ENCODE measurements around the gene ARHGAP45.

The ARHGAP45 gene

DNA sequence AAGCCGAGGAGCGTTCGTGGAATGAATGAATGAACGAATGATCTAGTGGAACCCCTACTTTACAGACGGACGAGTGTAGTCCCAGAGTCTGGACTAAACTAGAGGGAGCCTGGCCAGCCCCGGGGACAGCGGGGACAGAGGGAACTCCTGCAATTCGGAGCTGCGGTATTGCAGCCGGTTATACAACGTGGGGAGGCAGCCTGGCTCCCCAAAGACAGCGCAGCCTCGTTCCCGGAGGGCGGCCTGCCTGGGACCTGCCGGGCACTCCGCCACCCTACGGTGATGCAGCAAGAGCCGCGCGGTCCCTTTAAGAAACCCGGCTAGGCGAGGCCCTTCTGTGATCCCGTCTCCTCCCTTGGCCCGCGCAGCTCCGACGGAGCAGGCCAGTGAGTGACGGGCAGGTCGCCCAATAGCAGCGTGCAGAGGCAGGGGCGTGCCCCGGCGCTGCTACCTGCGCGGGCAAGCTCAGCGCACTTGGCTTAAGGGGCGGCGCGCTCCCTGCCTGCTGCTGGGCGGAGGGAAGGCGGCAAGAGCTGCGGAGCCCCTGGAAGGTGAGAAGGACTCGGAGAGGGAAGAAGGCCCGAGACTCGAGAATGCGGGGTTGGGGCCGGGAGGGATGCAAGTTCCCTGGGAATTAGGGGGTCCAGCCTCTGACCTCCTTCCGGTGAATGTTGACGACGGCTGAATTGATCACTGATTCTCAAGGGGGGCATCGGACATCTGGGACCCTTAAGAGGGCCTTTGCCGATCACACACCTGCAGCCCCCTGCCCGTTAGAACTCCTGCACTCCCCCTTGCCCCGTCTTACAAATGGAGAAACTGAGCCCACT, 27.1 kb upstream of the ARHGAP45 start, which contains the start of gene ABCA7:
Gene ABCA7 (plus strand): TSS at position 462 of the 830 bp plus-strand sequence. CDS start 1,255 bp downstream, outside the sequence.
- FAIRE-seq = peak; percentile 99
- TF ChIP-seq POLR2AphosphoS5 (IDR thresholded peaks at IDR 0.05; ENCODE audit: low read depth, low read length) (no peak), POLR2A (IDR thresholded peaks at IDR 0.05; ENCODE audit: low read depth, low read length) (peak; percentile 80; the same call in 1 of the 2 replicates)
- DNase-seq (ENCODE audit: insufficient read length) = peak; percentile 91

DNA sequence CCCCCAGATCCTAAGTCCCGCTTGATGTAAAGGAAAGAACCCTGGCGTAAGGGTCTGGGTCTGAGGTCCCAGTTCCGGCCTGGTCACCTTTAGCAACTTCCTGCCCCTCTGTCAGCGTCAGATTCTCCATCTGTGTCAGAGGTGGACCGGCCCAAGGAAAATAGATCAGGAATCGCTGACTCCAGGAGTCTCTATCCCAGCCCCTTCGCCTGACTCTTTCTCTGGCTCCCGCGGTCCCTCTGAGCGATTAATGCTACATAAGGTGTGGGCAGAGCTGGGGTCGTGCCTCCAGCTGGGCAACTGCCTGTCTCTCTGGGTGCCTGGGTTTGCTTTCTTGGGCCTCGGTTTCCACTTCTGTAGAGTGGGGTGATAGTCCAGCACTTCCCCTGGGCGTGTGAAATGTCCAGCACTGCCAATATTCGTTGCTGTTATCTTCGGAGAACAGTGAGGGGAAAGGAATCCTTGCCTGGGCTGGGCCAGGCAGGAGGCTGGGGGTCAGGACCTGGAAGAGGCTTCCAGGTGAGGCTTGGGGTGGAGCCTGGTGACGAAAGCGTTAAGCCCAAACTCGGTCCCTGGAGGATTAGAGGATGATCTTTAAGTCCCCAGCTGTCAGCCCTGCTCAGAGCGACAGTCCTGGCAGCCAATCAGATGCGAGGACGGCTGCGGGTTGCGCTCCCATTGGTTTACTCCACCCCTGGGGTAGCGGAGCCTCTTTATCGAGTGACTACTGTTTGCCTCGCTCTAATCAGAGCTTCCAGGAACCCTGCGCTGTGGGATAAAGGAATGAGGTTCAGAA, 26.3 kb upstream of the ARHGAP45 start:
- DNase-seq (ENCODE audit: insufficient read length) (peak; percentile 100), FAIRE-seq (peak; percentile 97)
- TF ChIP-seq POLR2AphosphoS5 (IDR thresholded peaks at IDR 0.05; ENCODE audit: low read depth, low read length) (no peak), TAF1 (IDR thresholded peaks at IDR 0.05; ENCODE audit: borderline replicate concordance, low read depth, low read length) (no peak), POLR2A (IDR thresholded peaks at IDR 0.05; ENCODE audit: low read depth, low read length) (no peak)

DNA sequence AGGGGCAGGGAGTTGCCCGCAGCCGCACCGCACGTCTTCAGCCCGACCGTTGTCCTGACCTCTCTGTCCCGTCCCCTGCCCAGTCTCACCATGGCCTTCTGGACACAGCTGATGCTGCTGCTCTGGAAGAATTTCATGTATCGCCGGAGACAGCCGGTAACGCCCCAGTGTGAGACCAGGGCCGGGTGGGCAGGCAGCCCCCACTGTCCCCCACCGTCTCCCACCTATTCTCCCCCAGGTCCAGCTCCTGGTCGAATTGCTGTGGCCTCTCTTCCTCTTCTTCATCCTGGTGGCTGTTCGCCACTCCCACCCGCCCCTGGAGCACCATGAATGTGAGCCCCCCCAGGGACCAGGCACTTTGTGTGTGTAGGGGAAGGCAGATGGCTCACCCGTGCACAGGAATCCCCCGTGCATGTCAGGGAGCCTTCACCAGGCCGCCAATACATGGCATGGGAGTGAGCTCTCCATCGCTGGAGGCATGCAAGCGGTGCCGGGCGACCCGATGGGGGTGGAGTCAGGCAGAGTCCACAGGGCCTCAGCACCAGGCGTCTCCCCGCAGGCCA, 25.6 kb upstream of the ARHGAP45 start:
- FAIRE-seq = no peak
- DNase-seq (ENCODE audit: insufficient read length) = no peak
- TF ChIP-seq POLR2A (IDR thresholded peaks at IDR 0.05; ENCODE audit: low read depth, low read length) (no peak), TAF1 (IDR thresholded peaks at IDR 0.05; ENCODE audit: borderline replicate concordance, low read depth, low read length) (no peak), POLR2AphosphoS5 (IDR thresholded peaks at IDR 0.05; ENCODE audit: low read depth, low read length) (no peak)

DNA sequence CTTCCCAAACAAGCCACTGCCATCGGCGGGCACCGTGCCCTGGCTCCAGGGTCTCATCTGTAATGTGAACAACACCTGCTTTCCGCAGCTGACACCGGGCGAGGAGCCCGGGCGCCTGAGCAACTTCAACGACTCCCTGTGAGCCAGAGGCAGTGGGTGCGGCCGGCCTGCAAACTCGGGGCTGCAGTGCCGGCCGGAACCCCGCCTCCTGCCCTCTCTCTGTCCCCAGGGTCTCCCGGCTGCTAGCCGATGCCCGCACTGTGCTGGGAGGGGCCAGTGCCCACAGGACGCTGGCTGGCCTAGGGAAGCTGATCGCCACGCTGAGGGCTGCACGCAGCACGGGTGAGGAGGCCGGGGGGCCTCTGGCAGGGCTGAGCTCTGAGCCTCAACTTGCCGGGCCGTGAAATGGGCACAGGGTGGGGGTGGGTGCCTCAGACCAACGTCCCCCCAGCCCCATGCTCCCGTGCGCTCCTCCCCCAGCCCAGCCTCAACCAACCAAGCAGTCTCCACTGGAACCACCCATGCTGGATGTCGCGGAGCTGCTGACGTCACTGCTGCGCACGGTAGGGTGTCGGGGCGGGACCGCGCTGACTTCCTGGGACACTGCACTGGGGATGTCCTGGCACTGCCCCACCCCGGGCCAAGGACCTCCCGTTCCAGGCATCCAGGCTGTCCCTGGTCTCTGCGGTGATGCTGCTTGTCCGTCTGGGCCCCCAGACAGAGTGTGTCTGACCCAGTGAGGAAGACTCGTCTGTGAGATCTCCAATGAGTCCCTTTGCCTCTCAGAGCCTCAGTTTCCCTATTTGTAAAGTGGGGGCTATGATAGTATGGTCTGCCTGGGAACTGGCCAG, 24.9 kb upstream of the ARHGAP45 start:
- DNase-seq (ENCODE audit: insufficient read length) = no peak
- no peak for FAIRE-seq
- TF ChIP-seq POLR2A (IDR thresholded peaks at IDR 0.05; ENCODE audit: low read depth, low read length) (no peak), POLR2AphosphoS5 (IDR thresholded peaks at IDR 0.05; ENCODE audit: low read depth, low read length) (no peak), TAF1 (IDR thresholded peaks at IDR 0.05; ENCODE audit: borderline replicate concordance, low read depth, low read length) (no peak)

DNA sequence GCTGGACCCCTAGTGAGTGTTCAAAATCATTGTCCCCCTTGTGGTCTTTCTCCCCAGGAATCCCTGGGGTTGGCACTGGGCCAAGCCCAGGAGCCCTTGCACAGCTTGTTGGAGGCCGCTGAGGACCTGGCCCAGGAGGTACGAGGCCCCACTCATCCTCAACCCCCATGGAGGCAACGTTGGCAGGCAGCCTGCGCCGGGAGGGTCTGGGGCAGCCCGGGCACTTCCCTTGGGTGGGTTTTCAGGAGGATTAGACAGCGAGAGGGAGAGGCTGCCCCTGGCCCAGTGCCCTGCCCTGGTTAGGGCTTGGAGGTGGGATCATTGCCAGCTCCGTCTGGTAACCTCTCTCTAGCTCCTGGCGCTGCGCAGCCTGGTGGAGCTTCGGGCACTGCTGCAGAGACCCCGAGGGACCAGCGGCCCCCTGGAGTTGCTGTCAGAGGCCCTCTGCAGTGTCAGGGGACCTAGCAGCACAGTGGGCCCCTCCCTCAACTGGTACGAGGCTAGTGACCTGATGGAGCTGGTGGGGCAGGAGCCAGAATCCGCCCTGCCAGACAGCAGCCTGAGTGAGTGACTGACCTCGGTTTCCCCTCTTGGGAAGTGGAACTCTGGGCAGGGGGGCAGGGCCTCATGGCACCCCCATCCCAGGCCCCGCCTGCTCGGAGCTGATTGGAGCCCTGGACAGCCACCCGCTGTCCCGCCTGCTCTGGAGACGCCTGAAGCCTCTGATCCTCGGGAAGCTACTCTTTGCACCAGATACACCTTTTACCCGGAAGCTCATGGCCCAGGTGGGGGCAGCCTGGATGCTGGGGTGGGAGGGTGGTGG, 24.1 kb upstream of the ARHGAP45 start:
- no peak for TF ChIP-seq POLR2AphosphoS5 (IDR thresholded peaks at IDR 0.05; ENCODE audit: low read depth, low read length)
- no peak for FAIRE-seq
- DNase-seq (ENCODE audit: insufficient read length) = no peak

DNA sequence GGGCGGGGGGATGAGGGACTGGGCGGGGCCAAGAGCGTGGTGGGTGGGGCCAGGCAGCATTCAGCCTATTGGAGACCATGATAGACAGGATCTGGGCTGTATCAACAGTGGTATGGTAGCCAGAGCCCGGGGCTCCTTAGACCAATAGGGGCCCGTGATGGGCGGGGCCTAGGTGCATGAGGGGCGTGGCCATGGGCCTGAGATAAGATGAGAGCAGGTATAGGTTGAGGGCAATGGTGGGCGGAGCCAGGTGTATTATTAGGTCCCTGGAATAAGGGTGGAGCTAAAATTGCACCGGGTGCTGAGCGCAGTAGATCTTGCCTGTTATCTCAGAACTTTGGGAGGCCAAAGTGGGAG, 21.7 kb upstream of the ARHGAP45 start:
- no peak for DNase-seq (ENCODE audit: insufficient read length)
- FAIRE-seq = peak; percentile 36
- TF ChIP-seq POLR2AphosphoS5 (IDR thresholded peaks at IDR 0.05; ENCODE audit: low read depth, low read length) (no peak), TAF1 (IDR thresholded peaks at IDR 0.05; ENCODE audit: borderline replicate concordance, low read depth, low read length) (no peak), POLR2A (IDR thresholded peaks at IDR 0.05; ENCODE audit: low read depth, low read length) (no peak)

DNA sequence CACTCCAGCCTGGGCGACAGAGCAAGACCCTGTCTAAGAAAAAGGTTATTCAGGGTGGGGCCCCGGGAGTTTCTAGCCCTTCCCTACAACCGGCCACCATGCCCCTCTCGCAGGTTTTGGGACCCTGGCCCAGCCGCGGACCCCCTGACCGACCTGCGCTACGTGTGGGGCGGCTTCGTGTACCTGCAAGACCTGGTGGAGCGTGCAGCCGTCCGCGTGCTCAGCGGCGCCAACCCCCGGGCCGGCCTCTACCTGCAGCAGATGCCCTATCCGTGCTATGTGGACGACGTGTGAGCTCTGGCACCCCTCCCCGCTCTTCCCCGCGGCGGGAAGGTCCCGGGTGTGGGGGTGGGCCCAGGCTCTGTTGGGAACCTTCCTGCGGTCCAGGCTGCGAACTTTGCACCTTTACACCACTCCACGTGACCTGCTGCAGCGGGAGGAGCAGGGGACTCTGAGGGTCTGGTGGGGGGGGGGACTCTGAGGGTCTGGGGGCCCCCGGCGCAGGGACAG, 20.8 kb upstream of the ARHGAP45 start:
- TF ChIP-seq POLR2AphosphoS5 (IDR thresholded peaks at IDR 0.05; ENCODE audit: low read depth, low read length) = no peak
- no peak for TF ChIP-seq POLR2A (IDR thresholded peaks at IDR 0.05; ENCODE audit: low read depth, low read length)
- no peak for TF ChIP-seq TAF1 (IDR thresholded peaks at IDR 0.05; ENCODE audit: borderline replicate concordance, low read depth, low read length)
- FAIRE-seq = no peak

DNA sequence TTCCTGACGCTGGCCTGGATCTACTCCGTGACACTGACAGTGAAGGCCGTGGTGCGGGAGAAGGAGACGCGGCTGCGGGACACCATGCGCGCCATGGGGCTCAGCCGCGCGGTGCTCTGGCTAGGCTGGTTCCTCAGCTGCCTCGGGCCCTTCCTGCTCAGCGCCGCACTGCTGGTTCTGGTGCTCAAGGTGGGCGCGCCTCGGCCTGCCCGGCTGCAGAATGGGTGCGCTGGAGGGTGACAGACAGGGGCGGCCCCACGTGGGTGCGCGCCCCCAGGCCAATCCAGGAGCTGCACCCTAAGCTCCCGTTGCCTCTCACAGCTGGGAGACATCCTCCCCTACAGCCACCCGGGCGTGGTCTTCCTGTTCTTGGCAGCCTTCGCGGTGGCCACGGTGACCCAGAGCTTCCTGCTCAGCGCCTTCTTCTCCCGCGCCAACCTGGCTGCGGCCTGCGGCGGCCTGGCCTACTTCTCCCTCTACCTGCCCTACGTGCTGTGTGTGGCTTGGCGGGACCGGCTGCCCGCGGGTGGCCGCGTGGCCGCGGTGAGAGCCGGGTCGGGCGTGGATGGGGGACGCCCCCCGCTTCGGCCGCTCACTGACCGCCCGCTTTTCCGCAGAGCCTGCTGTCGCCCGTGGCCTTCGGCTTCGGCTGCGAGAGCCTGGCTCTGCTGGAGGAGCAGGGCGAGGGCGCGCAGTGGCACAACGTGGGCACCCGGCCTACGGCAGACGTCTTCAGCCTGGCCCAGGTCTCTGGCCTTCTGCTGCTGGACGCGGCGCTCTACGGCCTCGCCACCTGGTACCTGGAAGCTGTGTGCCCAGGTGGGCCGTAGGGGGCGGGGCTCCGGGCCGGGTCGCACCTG, 19.9 kb upstream of the ARHGAP45 start:
- DNase-seq (ENCODE audit: insufficient read length) = no peak
- no peak for FAIRE-seq
- TF ChIP-seq POLR2AphosphoS5 (IDR thresholded peaks at IDR 0.05; ENCODE audit: low read depth, low read length) (no peak), TAF1 (IDR thresholded peaks at IDR 0.05; ENCODE audit: borderline replicate concordance, low read depth, low read length) (no peak), POLR2A (IDR thresholded peaks at IDR 0.05; ENCODE audit: low read depth, low read length) (no peak)

More for the DNA sequence above, 20.8 kb upstream of the ARHGAP45 start:
- DNase-seq (ENCODE audit: insufficient read length) = no peak

DNA sequence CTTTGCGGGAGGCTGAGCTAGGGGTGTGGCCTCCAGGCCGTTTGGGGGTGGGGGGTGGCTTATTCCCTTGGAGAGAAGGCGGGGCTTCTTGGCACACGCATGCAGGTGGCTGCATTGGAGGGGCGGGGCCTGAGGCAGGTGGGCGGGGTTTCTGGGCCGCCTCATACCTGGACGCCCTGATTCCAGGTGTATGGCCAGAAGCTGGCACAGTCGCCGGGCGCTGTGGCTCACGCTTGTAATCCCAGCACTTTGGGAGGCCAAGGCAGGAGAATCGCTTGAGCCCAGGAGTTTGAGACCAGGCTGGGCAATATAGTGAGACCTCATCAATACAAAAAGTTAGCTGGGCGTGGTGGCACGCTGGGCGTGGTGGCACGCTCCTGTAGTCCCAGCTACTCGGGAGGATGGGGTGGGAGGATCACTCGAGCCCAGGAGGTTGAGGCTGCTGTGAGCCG, 19.2 kb upstream of the ARHGAP45 start:
- FAIRE-seq (no peak), DNase-seq (ENCODE audit: insufficient read length) (no peak)
- TF ChIP-seq TAF1 (IDR thresholded peaks at IDR 0.05; ENCODE audit: borderline replicate concordance, low read depth, low read length) (no peak), POLR2AphosphoS5 (IDR thresholded peaks at IDR 0.05; ENCODE audit: low read depth, low read length) (no peak), POLR2A (IDR thresholded peaks at IDR 0.05; ENCODE audit: low read depth, low read length) (no peak)
